LNCAP (cell line): Measurements from ENCODE around the gene CD300LB.

Experiments
- CTCF ChIP-seq: fragments of 450-650 bp; IDR thresholded peaks from 2 replicates; pipeline ENCODE4 v1.5.1; 2017; ENCODE audit warnings: mild to moderate bottlenecking

CD300LB gene

DNA sequence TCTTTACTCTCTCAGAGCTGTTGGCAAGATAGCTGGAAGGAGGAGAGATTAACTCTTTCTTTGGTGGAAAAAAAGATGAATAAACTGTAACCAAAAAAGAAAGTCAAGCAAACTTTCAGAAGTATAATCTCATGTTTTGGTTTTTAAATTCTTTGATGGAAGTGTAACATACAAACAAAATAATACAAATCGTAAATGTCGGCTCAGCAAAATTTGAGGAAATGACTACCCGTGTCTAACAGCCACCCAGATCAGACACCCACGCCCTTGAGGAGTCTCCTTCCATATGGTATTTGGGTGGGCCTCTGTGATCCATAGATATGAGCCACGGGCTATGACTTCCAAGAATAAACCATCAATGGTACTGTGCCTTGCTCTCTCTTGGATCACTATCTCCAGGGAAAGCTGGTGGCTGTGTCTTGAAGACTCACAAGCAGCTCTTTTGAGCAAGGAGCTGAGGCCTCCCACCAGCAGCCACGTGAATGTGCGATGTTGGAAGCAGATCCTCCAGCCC, 24.2 kb upstream of the CD300LB start:
- TF ChIP-seq CTCF, result no peak

GRCh38 chr17:74554909-74555308, 23.6 kb upstream of the CD300LB start:
- TF ChIP-seq CTCF, result no peak

GRCh38 chr17:74552037-74552436, 20.8 kb upstream of the CD300LB start:
- no peak for TF ChIP-seq CTCF

GRCh38 chr17:74550602-74551001, 19.3 kb upstream of the CD300LB start:
- TF ChIP-seq CTCF, result no peak

- TF ChIP-seq CTCF, result no peak
Observed at GRCh38 chr17:74549343-74549742, 18.1 kb upstream of the CD300LB start.

DNA sequence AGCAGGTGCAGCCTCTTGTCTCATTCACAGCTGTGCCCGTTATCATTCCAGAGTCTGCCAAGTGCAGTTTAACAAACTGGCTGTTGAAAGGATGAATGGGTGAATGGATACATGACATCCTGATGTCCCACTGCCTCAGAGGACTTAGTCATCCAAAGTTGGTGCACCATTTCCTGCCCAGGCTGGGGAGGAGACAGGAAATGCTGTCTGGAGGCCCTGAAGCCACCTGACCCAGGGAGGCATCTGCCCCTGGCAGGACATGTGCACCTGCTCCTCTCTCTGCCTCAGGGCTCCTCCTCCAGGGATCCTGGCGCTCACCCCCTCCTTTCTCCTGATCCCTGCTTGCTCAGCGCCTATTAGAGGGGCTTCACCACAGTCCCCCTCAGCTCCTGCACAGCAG, 16.5 kb upstream of the CD300LB start:
- no peak for TF ChIP-seq CTCF

GRCh38 chr17:74547264-74547663, 16.0 kb upstream of the CD300LB start:
- no peak for TF ChIP-seq CTCF

DNA sequence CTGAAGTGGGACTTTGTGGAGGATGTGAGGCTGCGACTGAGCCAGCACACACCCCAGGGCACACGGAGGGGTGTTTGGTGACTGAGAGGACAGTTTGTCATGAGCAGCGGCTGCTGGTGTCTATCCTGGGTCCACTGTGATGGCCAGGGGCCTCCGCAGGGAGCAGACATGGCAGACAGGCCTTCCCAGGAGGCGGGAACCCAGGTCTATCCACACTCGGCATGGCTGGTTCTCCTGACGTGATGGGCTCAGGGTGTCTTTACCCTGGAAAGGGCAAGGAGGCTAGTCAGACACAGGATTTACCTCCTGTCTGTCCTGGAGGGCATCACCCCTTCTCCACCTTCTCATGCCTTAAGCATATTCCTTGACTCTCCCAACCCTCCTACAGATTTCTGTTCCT, 15.3 kb upstream of the CD300LB start:
- TF ChIP-seq CTCF, result no peak
